ENCODE data around the gene TIMM17A. TPM values are rescaled to one million over a fixed set of nuclear protein-coding genes. Genes with fewer than 3 reads are reported as not detected.
"Not testable (repeated sequence)": the region's sequence is repeated elsewhere in the genome, so short reads cannot be mapped to it uniquely, and the experiment has no call there.

TIMM17A gene
- total RNA-seq, 4 donors from 2014 or later, result 18.8 to 24.8 (median 21.3) TPM

DNA sequence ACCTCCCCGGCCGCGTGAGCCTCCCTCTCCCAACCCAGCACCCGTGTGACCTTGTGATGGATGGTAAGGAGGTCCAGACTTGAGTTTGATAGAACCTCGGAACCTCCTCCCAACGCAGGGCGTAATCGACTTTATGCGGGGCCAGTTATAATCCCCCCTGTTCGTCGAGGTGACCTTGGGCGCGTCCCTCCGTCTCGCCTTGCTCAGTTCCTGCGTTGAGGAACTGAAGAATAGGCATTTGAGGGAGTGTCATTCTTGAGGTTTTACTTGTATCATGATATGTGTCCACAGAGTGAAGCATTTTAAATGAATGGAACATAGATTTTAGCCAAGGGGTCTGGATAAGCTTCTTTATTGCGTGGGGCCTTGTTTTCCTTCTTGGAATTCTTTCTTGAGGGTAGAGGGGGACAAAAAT lies 433 bp downstream of the TIMM17A start:
- Histone ChIP-seq H3K27me3 (no peaks in the 10 kb centered on the region), H3K4me3 (peak overlapping the region; percentile 95), H3K27ac (peak overlapping the region; percentile 88), H3K4me1 (peaks cover 22% of the 10 kb centered on the region), H3K9me3 (no peaks in the 10 kb centered on the region), H3K36me3 (peaks cover 32% of the 10 kb centered on the region)
- no peak for DNase-seq (ENCODE audit: low spot score in 2 of 2)
- WGBS, result under 1% methylated on average over 17 of the region's 17 CpGs
- TF ChIP-seq POLR2AphosphoS5 (IDR thresholded peaks at IDR 0.05) (no peak), EP300 (IDR thresholded peaks at IDR 0.05) (no peak), POLR2A (IDR thresholded peaks at IDR 0.05) (no peak)
- TF ChIP-seq, protein P1, sequence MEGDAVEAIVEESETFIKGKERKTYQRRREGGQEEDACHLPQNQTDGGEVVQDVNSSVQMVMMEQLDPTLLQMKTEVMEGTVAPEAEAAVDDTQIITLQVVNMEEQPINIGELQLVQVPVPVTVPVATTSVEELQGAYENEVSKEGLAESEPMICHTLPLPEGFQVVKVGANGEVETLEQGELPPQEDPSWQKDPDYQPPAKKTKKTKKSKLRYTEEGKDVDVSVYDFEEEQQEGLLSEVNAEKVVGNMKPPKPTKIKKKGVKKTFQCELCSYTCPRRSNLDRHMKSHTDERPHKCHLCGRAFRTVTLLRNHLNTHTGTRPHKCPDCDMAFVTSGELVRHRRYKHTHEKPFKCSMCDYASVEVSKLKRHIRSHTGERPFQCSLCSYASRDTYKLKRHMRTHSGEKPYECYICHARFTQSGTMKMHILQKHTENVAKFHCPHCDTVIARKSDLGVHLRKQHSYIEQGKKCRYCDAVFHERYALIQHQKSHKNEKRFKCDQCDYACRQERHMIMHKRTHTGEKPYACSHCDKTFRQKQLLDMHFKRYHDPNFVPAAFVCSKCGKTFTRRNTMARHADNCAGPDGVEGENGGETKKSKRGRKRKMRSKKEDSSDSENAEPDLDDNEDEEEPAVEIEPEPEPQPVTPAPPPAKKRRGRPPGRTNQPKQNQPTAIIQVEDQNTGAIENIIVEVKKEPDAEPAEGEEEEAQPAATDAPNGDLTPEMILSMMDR (IDR thresholded peaks at IDR 0.05), result no peak

DNA sequence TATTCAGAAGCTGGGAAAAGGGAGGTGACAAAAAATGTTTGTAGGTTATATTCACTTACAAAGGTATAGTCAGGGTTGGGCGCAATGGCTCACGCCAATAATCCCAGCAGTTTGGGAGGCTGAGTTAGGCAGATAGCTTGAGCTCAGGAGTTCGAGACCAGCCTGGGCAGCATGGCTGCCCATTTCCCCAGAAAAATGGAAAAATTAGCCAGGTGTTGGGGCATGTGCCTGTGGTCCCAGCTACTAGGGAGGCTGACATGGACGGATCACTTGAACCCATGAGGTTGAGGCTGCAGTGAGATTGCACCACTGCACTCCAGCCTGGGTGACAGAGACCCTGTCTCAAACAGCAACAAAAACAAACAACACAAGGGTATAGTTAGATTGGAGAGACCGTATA lies 3.0 kb downstream of the TIMM17A start:
- Histone ChIP-seq H3K36me3 (peaks cover 59% of the 10 kb centered on the region), H3K9me3 (no peaks in the 10 kb centered on the region), H3K27me3 (no peaks in the 10 kb centered on the region), H3K4me1 (peaks cover 22% of the 10 kb centered on the region), H3K27ac (no peak overlapping the region), H3K4me3 (no peak overlapping the region)
- 93% methylated on average over 5 of the region's 5 CpGs for WGBS
- TF ChIP-seq POLR2A (IDR thresholded peaks at IDR 0.05), result no peak
- no peak for TF ChIP-seq EP300 (IDR thresholded peaks at IDR 0.05)
- TF ChIP-seq, protein P1 (IDR thresholded peaks at IDR 0.05), result no peak
- no peak for TF ChIP-seq POLR2AphosphoS5 (IDR thresholded peaks at IDR 0.05)
- DNase-seq (ENCODE audit: low spot score in 2 of 2), result no peak

DNA sequence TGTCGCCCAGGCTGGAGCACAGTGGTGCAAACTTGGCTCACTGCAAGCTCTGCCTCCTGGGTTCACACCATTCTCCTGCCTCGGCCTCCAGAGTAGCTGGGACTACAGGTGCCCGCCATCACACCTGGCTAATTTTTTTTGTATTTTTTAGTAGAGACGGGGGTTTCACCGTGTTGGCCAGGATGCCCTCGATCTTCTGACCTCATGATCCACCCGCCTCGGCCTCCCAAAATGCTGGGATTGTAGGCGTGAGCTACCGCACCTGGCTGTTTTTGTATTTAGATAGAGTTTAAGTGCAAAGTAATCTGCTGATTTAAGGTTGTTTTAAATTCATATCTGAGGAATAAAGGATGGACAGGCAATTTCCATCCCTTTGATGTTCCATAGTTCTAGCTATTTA lies 7.1 kb downstream of the TIMM17A start:
- not testable (repeated sequence) for H3K4me1 ChIP-seq; H3K27me3 ChIP-seq; H3K9me3 ChIP-seq; DNase-seq (ENCODE audit: low spot score in 2 of 2); H3K27ac ChIP-seq; H3K4me3 ChIP-seq
- peaks cover 94% of the 10 kb centered on the region for H3K36me3 ChIP-seq
- WGBS, result 94% methylated on average over 10 of the region's 10 CpGs

DNA sequence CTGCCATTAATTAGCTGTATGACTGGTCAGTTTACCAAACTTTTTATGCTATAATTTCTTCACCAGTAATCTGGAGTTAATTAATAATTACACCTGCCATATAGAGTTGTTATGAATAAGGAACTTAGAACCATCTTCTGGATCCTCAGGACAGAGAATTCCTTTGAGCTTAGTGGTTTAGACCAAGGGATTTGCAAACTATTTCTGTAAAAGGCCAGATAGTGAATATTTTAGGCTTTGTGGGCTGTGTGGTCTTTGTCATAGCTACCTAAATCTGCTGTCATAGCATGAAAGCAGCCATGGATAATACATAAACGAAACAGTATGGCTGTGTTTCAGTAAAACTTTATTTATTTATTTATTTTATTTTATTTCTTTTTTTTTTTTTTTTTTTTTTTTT lies 9.0 kb downstream of the TIMM17A start:
- no peak overlapping the region for H3K4me3 ChIP-seq
- H3K27me3 ChIP-seq, result no peaks in the 10 kb centered on the region
- no peak for DNase-seq (ENCODE audit: low spot score in 2 of 2)
- H3K9me3 ChIP-seq, result no peaks in the 10 kb centered on the region
- no peak for TF ChIP-seq POLR2AphosphoS5 (IDR thresholded peaks at IDR 0.05)
- no peak for TF ChIP-seq POLR2A (IDR thresholded peaks at IDR 0.05)
- no peak for TF ChIP-seq EP300 (IDR thresholded peaks at IDR 0.05)
- TF ChIP-seq, protein P1 (IDR thresholded peaks at IDR 0.05), result no peak
- H3K36me3 ChIP-seq, result peaks cover 93% of the 10 kb centered on the region
- 86% methylated on average over 1 of the region's 1 CpG for WGBS
- H3K27ac ChIP-seq, result no peak overlapping the region
- H3K4me1 ChIP-seq, result no peaks in the 10 kb centered on the region

DNA sequence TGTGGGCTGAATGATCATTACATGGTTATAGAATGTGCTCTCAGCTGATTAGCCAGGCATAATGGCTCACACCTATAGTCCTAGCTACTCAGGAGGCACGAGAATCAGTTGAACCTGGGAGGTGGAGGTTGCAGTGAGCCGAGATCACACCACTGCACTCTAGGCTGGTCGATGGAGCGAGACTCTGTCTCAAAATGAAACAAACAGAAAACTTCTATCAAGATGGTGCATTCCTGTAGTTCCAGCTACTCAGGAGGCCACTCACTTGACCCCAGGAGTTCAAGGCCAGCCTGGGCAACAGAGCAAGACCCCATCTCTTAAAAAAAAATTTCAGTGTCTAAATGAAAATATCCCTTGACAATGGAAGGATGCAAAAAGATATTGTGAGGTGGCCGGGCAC lies 10.9 kb downstream of the TIMM17A start:
- H3K9me3 ChIP-seq, result no peaks in the 10 kb centered on the region
- 96% methylated on average over 5 of the region's 5 CpGs for WGBS
- peaks cover 92% of the 10 kb centered on the region for H3K36me3 ChIP-seq
- no peak for TF ChIP-seq POLR2A (IDR thresholded peaks at IDR 0.05)
- TF ChIP-seq EP300 (IDR thresholded peaks at IDR 0.05), result no peak
- TF ChIP-seq, protein P1 (IDR thresholded peaks at IDR 0.05), result no peak
- TF ChIP-seq POLR2AphosphoS5 (IDR thresholded peaks at IDR 0.05), result no peak
- no peaks in the 10 kb centered on the region for H3K27me3 ChIP-seq
- no peak overlapping the region for H3K4me3 ChIP-seq
- no peaks in the 10 kb centered on the region for H3K4me1 ChIP-seq
- H3K27ac ChIP-seq, result no peak overlapping the region
- no peak for DNase-seq (ENCODE audit: low spot score in 2 of 2)

Measured in suprapubic skin (tissue), 4 donors.